ENCODE data around the gene MYL9.

The MYL9 gene

DNA sequence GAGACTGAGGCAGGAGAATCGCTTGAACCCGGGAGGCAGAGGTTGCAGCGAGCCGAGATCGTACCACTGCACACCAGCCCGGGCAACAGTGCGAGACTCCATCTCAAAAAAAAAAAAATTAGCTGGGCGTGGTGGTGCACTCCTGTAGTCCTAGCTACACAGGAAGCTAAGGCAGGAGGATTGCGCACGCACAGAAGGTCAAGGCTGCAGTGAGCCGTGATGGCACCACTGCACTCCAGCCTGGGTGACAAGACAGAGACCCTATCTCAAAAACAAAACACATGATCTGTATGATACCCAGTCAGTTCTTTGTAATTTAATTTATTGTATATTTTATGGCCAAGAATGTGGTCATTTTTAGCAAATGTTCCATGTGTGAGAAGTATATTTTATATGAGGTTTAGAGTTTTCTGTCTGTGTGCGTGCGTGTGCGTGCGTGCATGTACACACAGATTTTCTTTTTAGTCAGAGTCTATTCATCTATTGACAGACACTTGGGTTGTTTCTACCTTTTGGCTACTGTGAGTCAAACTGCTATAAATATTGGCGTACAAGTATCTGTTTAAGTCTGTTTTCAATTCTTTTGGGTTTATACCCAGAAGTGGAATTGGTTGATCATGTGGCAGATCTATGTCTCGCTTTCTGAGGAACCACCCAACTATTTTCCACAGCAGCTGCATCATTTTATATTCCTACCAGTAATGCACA lies 22.2 kb upstream of the MYL9 start:
- TF ChIP-seq, protein P1, sequence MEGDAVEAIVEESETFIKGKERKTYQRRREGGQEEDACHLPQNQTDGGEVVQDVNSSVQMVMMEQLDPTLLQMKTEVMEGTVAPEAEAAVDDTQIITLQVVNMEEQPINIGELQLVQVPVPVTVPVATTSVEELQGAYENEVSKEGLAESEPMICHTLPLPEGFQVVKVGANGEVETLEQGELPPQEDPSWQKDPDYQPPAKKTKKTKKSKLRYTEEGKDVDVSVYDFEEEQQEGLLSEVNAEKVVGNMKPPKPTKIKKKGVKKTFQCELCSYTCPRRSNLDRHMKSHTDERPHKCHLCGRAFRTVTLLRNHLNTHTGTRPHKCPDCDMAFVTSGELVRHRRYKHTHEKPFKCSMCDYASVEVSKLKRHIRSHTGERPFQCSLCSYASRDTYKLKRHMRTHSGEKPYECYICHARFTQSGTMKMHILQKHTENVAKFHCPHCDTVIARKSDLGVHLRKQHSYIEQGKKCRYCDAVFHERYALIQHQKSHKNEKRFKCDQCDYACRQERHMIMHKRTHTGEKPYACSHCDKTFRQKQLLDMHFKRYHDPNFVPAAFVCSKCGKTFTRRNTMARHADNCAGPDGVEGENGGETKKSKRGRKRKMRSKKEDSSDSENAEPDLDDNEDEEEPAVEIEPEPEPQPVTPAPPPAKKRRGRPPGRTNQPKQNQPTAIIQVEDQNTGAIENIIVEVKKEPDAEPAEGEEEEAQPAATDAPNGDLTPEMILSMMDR (IDR thresholded peaks at IDR 0.05), result no peak

DNA sequence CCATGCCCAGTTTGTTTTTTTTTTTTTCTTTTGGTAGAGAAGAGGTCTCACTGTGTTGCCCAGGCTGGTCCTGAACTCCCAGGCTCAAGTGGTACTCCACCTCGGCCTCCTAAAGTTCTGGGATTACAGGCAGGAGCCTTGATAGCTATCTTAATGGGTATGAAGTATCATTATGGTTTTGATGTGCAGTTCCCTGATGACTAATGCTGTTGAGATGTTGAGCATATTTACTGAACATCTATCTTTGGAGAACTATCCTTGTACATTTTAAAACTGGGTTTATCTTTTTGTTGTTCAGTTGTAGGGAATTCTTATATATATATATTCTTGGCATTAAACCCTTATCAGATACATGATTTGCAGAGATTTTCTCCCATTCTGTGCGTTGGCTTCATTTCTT lies 21.4 kb upstream of the MYL9 start:
- TF ChIP-seq, protein P1 (IDR thresholded peaks at IDR 0.05), result no peak

DNA sequence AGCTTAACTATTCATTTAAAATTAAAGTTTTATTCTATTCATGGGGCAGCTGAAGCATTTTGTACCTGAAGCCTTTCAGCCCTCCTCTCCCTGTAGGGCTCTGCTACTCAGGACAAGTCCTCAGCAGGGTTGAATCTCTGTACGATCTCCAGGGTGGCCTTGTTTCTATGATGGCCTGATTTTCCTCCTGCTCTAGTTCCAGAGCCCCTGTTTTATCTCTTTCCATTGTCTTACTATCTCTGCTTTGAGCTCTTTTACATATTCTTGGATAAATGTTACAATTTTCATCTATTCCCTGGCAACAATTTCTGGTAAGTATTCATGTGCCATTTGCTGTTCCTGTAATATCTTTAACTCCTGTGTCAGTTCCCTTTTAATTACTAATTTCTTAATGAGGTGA lies 19.8 kb upstream of the MYL9 start:
- TF ChIP-seq, protein P1 (IDR thresholded peaks at IDR 0.05), result no peak

DNA sequence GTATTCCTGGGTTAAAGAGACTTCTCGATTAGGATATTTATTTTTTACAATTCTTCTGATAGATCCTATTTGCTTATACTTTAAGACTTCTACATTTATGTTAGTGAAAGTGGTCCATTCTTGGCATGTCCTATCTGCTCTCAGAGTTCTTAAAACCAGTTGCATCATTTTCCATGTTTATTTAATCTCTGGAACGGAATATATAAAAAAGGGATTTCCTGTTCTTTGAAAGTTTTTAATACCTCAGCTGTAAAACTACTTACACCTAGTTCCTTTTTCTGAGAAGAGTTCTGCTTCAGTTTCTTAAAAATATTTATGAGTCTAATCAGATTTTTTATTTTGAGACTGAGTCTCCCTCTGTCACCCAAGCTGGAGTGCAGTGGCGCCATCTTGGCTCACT lies 18.0 kb upstream of the MYL9 start:
- TF ChIP-seq, protein P1 (IDR thresholded peaks at IDR 0.05), result no peak

DNA sequence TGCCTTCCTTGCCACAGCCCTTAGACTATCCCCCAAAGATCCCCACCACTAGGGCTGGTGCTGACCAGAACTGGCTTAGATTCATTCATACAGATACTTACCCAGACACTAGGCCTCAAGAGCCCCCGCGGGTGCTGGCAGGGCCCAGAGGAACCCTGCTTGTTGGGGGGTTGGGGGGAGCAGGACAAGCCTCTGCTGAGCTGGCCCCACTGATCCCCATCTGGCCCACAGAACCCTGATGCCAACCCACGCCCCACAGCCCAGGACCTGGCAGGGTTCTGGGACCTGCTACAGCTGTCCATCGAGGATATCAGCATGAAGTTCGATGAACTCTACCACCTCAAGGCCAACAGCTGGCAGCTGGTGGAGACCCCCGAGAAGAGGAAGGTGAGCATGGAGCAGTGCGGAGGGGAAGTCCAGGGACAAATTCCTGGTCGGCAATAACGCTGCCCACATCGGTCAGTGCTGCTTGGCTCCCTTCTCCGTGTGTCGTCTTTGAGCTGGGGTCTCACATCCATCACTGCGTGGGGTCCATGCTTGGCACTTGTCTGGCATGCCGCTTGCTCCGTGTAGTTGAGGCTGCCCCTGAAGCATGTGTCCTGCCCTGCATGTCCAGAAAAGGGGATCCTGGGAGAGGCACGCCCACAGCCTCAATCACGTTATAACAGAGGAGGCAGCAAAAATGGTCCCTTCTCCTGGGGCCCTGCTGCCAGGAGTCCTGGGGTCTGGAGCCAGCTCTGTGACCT lies 15.5 kb upstream of the MYL9 start:
- TF ChIP-seq, protein P1 (IDR thresholded peaks at IDR 0.05), result no peak

DNA sequence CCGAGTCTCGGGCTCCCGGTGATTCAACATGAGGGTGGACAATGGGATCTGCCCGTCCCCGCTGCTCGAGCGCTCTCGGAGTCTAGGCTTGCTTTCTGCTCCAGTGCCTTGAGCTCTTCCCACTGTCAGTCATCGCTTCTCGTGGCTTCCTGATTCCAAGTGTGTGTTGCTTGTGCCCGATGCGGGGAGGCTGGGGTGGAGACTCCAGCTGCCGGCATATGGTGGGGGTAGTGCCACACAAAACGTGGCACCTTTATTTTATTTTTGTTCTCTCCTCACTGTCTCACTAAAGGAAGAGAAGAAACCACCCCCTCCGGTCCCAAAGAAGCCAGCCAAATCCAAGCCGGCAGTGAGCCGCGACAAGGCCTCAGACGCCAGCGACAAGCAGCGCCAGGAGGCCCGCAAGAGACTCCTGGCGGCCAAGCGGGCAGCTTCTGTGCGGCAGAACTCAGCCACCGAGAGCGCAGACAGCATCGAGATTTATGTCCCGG lies 14.8 kb upstream of the MYL9 start:
- TF ChIP-seq, protein P1 (IDR thresholded peaks at IDR 0.05), result no peak

DNA sequence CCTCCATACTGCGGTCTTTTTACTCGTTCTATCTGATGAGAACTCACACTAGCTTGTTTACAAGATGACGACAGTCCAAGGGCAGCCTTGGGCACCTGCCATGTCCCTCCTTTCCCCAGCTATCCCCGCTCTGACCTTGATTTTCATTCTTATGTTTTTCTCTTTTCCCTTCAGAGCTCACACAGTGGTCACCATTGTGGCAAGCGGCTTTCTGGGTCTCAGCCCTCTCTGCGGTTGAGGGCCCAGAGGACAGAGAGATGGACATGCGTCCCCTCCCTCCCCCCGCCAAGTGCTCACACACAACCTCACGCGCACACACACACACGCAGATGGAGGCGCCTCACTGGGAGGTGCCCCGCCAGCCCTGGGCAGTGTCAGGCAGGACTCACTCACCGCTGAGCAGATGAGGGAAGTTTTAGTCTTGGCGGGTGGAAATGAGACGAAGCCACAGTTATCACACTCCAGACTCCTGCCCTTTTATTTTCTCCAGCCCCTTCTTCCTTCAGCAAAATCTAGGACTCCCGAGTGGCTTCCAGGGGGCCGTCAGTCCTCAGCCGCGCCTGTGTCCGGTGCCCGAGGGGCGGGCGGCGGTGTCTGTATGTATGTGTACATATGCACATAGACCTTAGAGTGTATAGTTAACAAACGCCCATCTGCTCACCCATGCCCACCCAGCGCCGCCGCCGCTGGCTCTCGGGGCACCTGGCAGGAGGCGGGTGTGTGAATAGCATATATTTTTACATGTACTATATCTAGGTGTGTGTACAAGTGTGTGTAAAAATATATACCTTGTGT lies 13.8 kb upstream of the MYL9 start:
- TF ChIP-seq, protein P1 (IDR thresholded peaks at IDR 0.05), result no peak

Measured in LNCAP (cell line).